ENCODE data around the gene DUSP7.

DUSP7 gene

GRCh38 chr3:52051444-52051843 is 4.9 kb downstream of the DUSP7 start:
- TF ChIP-seq ZNF184 (tag by site-specific recombination; IDR thresholded peaks at IDR 0.05) (no peak), ZNF19 (tag by site-specific recombination; IDR thresholded peaks at IDR 0.05; ENCODE audit: low read depth) (no peak), ZNF776 (tag by site-specific recombination; IDR thresholded peaks at IDR 0.05; ENCODE audit: borderline replicate concordance) (no peak), ZNF518A (tag by site-specific recombination; conservative IDR thresholded peaks at IDR 0.05; ENCODE audit: low read depth) (no peak), ZNF692 (tag by site-specific recombination; IDR thresholded peaks at IDR 0.05) (no peak), ZNF585B (tag by site-specific recombination; IDR thresholded peaks at IDR 0.05) (no peak), REPIN1 (tag by site-specific recombination; IDR thresholded peaks at IDR 0.05; ENCODE audit: low read depth) (no peak)
- Histone ChIP-seq H3K36me3 (ENCODE audit: control insufficient read depth in 2 of 2, insufficient read depth in 1 of 2, low read length in 2 of 2) (peaks cover 0 to 69% of the 10 kb centered on the region in 2 experiments; a peak in 1 of 3 replicates), H3K4me1 (ENCODE audit: control insufficient read depth, insufficient read depth, low read length) (no peaks in the 10 kb centered on the region), H3K27ac (ENCODE audit: extremely low read depth, low read depth, low read length) (no peak overlapping the region), H3K4me3 (ENCODE audit: low read depth, low read length) (no peak overlapping the region), H3K9me3 (ENCODE audit: control insufficient read depth, insufficient read depth, low read depth, low read length) (no peaks in the 10 kb centered on the region)
- POLR2A ChIA-PET = interaction anchor here (0.7 kb wide), 1 partner anchor 53 kb away, joined by 3 read pairs; no protein-coding TSS in a partner anchor
- CTCF ChIA-PET = interaction anchor here (0.5 to 2.6 kb wide), 2 partner anchors 38 to 49 kb away, joined by 3 to 24 read pairs; no protein-coding TSS in a partner anchor

- H3K36me3 ChIP-seq (ENCODE audit: control insufficient read depth in 2 of 2, insufficient read depth in 1 of 2, low read length in 2 of 2) = peaks cover 0 to 69% of the 10 kb centered on the region in 2 experiments; a peak in 1 of 3 replicates
- no peak overlapping the region for H3K4me3 ChIP-seq (ENCODE audit: low read depth, low read length)
- H3K4me1 ChIP-seq (ENCODE audit: control insufficient read depth, insufficient read depth, low read length) = no peaks in the 10 kb centered on the region
- POLR2A ChIA-PET = no interaction called here
- CTCF ChIA-PET = no interaction called here
- H3K9me3 ChIP-seq (ENCODE audit: control insufficient read depth, insufficient read depth, low read depth, low read length) = no peaks in the 10 kb centered on the region
- no peak overlapping the region for H3K27ac ChIP-seq (ENCODE audit: extremely low read depth, low read depth, low read length)
- TF ChIP-seq ZNF473 (tag by site-specific recombination; IDR thresholded peaks at IDR 0.05) = no peak
- no peak for TF ChIP-seq ZNF324 (tag by site-specific recombination; IDR thresholded peaks at IDR 0.05)
- no peak for TF ChIP-seq ZNF184 (tag by site-specific recombination; IDR thresholded peaks at IDR 0.05)
- no peak for TF ChIP-seq ZBTB44 (tag by site-specific recombination; IDR thresholded peaks at IDR 0.05)
- TF ChIP-seq ZBTB17 (tag by site-specific recombination; IDR thresholded peaks at IDR 0.05) = no peak
- no peak for TF ChIP-seq ZBTB21 (tag by site-specific recombination; IDR thresholded peaks at IDR 0.05)
- no peak for TF ChIP-seq ZNF148 (tag by site-specific recombination; IDR thresholded peaks at IDR 0.05; ENCODE audit: borderline replicate concordance)
- no peak for TF ChIP-seq ZBTB10 (tag by site-specific recombination; IDR thresholded peaks at IDR 0.05)
- TF ChIP-seq ZNF785 (tag by site-specific recombination; IDR thresholded peaks at IDR 0.05) = no peak
- TF ChIP-seq ZBTB20 (tag by site-specific recombination; IDR thresholded peaks at IDR 0.05) = no peak
- no peak for TF ChIP-seq ZBTB6 (tag by site-specific recombination; IDR thresholded peaks at IDR 0.05)
- no peak for TF ChIP-seq PBX3 (CRISPR knock-in tag; IDR thresholded peaks at IDR 0.05)
These were observed 5.8 kb downstream of the DUSP7 start for GRCh38 chr3:52050571-52050970.

Measured in HEK293 (cell line).